Stomach (tissue), 9 donors: Measurements from ENCODE around the gene LMCD1. TPM values are rescaled to one million over a fixed set of nuclear protein-coding genes. Genes with fewer than 3 reads are reported as not detected.

ENCODE experiments used
- DNase-seq, 2 donors: peaks; one replicate each; pipeline versions ENCODE4 v3.0.0 to v3.0.0-alpha.2; 2013 to 2019
- H3K27ac ChIP-seq, 5 donors: fragments of 200-600 bp in 4 of 5; sonication (generic) in 4 of 5; one replicate each; pipeline ENCODE4 v1.5.1; 2013 to 2019; ENCODE audit warnings: mild to moderate bottlenecking in 1 of 5, moderate library complexity in 1 of 5
- H3K27me3 ChIP-seq, 3 donors: fragments of 200-600 bp; sonication (generic); one replicate each; pipeline ENCODE4 v1.5.1; 2017 to 2019; ENCODE audit warnings: mixed run types in 1 of 3
- H3K36me3 ChIP-seq, 4 donors: fragments of 200-600 bp; sonication (generic); 1 replicate in 3 of 4; 2 replicates in 1 of 4; pipeline ENCODE4 v1.5.1; 2016 to 2019
- H3K4me1 ChIP-seq, 4 donors: fragments of 200-600 bp; sonication (generic); one replicate each; pipeline ENCODE4 v1.5.1; 2016 to 2019
- H3K4me3 ChIP-seq, 4 donors: fragments of 200-600 bp; sonication (generic) in 3 of 4; one replicate each; pipeline ENCODE4 v1.5.1; 2016 to 2019; ENCODE audit warnings: mild to moderate bottlenecking in 1 of 4
- H3K9me3 ChIP-seq, 4 donors: fragments of 200-600 bp; sonication (generic); one replicate each; pipeline ENCODE4 v1.5.1; 2016 to 2019
- CTCF ChIP-seq, 7 experiments: fragments of 450-650 bp in 4 of 7; fragments of 200-600 bp in 3 of 7; sonication (generic) in 3 of 7; IDR thresholded peaks; one replicate each; pipeline ENCODE4 v1.5.1; 2016 to 2019; ENCODE audit warnings: antibody characterized with exemption in 7 of 7, control low read depth in 2 of 7, mild to moderate bottlenecking in 1 of 7
- EP300 ChIP-seq: sonication (generic); formaldehyde crosslinking; IDR thresholded peaks from one replicate; pipeline ENCODE4 v1.6.1; 2017; ENCODE audit warnings: antibody characterized with exemption
- POLR2A ChIP-seq, 4 donors: fragments of 450-650 bp; IDR thresholded peaks; one replicate each; pipeline ENCODE4 v1.6.1; 2016; ENCODE audit warnings: antibody characterized with exemption in 4 of 4, control low read depth in 2 of 4, mild to moderate bottlenecking in 1 of 4, moderate library complexity in 1 of 4
- POLR2AphosphoS5 ChIP-seq, 3 donors: sonication (generic); formaldehyde crosslinking; IDR thresholded peaks; one replicate each; pipeline ENCODE4 v1.6.1; 2016; ENCODE audit warnings: antibody characterized with exemption in 3 of 3
- WGBS, 5 donors: extraction: QIAGEN DNeasy Blood & Tissue Kit in 3 of 5; methylation state at CpG; one replicate each; pipeline versions ENCODE4 v1.1.5 to v1.1.7; 2013 to 2018; 5-methylcytosine and 5-hydroxymethylcytosine counted together
- intact Hi-C: fragments of 100-400 bp; cut with DNase I; formaldehyde crosslinking; loops from one replicate; pipeline ENCODE4 v1.15.1; 2023; ENCODE audit warnings: low total_unique reads
- polyA plus RNA-seq, 3 donors: library from polyadenylated mRNA; stranded (reverse); fragments of 200-250 nt; gene quantifications; one replicate each; pipeline ENCODE4 v1.2.3, GENCODE V29; 2013
- total RNA-seq, 5 donors: library from RNA; depleted of rRNA; stranded (reverse); fragments of >200 nt; gene quantifications; one replicate each; pipeline versions ENCODE4 v1.1.0 to v1.2.3, GENCODE V29; 2014 to 2016
- donor health status: healthy with polysubstance abuse.
- donor health status: Bipolar disorder and iron deficiency.
- donor health status: healthy.

LMCD1 gene
- total and polyA plus RNA-seq, 8 donors = 0.58 to 60.2 (median 23.7) TPM

GRCh38 chr3:8599146-8599545, 97.5 kb downstream of the LMCD1 start:
- no peak overlapping the region for H3K4me3 ChIP-seq
- H3K27ac ChIP-seq = no peak overlapping the region
- no peaks in the 10 kb centered on the region for H3K27me3 ChIP-seq
- H3K4me1 ChIP-seq = peaks cover 0 to 6% (median 0%) of the 10 kb centered on the region in 4 donors
- intact Hi-C loops = no loop called here
- 72 to 87% (median 73%) methylated on average over 3 of the region's 3 CpGs for WGBS, 5 donors
- H3K9me3 ChIP-seq = no peaks in the 10 kb centered on the region
- DNase-seq = no peak
- TF ChIP-seq EP300 (no peak), CTCF (IDR thresholded peaks at IDR 0.05) (no peak), POLR2AphosphoS5 (IDR thresholded peaks at IDR 0.05) (no peak), POLR2A (IDR thresholded peaks at IDR 0.05) (no peak)
- no peaks in the 10 kb centered on the region for H3K36me3 ChIP-seq

- intact Hi-C loops = loop anchor here (10.0 kb wide), 1 partner anchor 166 kb away; no protein-coding TSS in a partner anchor
- DNase-seq = no peak
- no peak overlapping the region for H3K27ac ChIP-seq
- no peak overlapping the region for H3K4me3 ChIP-seq
- peaks cover 0 to 6% (median 0%) of the 10 kb centered on the region in 4 donors for H3K4me1 ChIP-seq
- peak in 1 of 7 experiments; percentile 1 for TF ChIP-seq CTCF (IDR thresholded peaks at IDR 0.05)
- no peak for TF ChIP-seq POLR2A (IDR thresholded peaks at IDR 0.05)
- H3K27me3 ChIP-seq = no peaks in the 10 kb centered on the region
- H3K9me3 ChIP-seq = no peaks in the 10 kb centered on the region
- no peaks in the 10 kb centered on the region for H3K36me3 ChIP-seq
Measured at GRCh38 chr3:8600457-8600856, 98.8 kb downstream of the LMCD1 start.

GRCh38 chr3:8603115-8603710, 101.6 kb downstream of the LMCD1 start:
- intact Hi-C loops = loop anchor here (10.0 kb wide), 1 partner anchor 168 kb away; no protein-coding TSS in a partner anchor
- peak in 1 of 2 donors; percentile 47 for DNase-seq
- peaks cover 0 to 21% (median 11%) of the 10 kb centered on the region in 4 donors for H3K4me1 ChIP-seq
- H3K9me3 ChIP-seq = no peaks in the 10 kb centered on the region
- no peaks in the 10 kb centered on the region for H3K36me3 ChIP-seq
- no peak overlapping the region for H3K27ac ChIP-seq
- H3K4me3 ChIP-seq = no peak overlapping the region
- no peaks in the 10 kb centered on the region for H3K27me3 ChIP-seq
- TF ChIP-seq CTCF (IDR thresholded peaks at IDR 0.05) (no peak), POLR2A (IDR thresholded peaks at IDR 0.05) (no peak), POLR2AphosphoS5 (IDR thresholded peaks at IDR 0.05) (no peak), EP300 (no peak)
- WGBS, 5 donors = 47 to 64% (median 52%) methylated on average over 9 of the region's 9 CpGs

GRCh38 chr3:8604006-8604405, 102.4 kb downstream of the LMCD1 start:
- 93 to 95% (median 95%) methylated on average over 7 of the region's 7 CpGs for WGBS, 5 donors
- Histone ChIP-seq H3K36me3 (no peaks in the 10 kb centered on the region), H3K9me3 (no peaks in the 10 kb centered on the region), H3K4me1 (peaks cover 0 to 21% (median 11%) of the 10 kb centered on the region in 4 donors), H3K4me3 (no peak overlapping the region), H3K27me3 (no peaks in the 10 kb centered on the region), H3K27ac (no peak overlapping the region)
- no peak for DNase-seq
- intact Hi-C loops = loop anchor here (10.0 kb wide), 1 partner anchor 169 kb away; no protein-coding TSS in a partner anchor
- TF ChIP-seq EP300 (no peak), POLR2A (IDR thresholded peaks at IDR 0.05) (no peak)

- 87 to 97% (median 90%) methylated on average over 3 of the region's 3 CpGs for WGBS, 5 donors
- intact Hi-C loops = loop anchor here (10.0 kb wide), 1 partner anchor 170 kb away; no protein-coding TSS in a partner anchor
- Histone ChIP-seq H3K9me3 (no peaks in the 10 kb centered on the region), H3K4me3 (no peak overlapping the region), H3K27ac (no peak overlapping the region), H3K36me3 (no peaks in the 10 kb centered on the region), H3K4me1 (peaks cover 0 to 21% (median 11%) of the 10 kb centered on the region in 4 donors), H3K27me3 (no peaks in the 10 kb centered on the region)
- TF ChIP-seq CTCF (IDR thresholded peaks at IDR 0.05) (no peak), POLR2AphosphoS5 (IDR thresholded peaks at IDR 0.05) (no peak), EP300 (no peak)
- DNase-seq = no peak
Measured at GRCh38 chr3:8604988-8605387, 103.4 kb downstream of the LMCD1 start.
